Hepatocyte (in vitro differentiated cells): ENCODE results near the gene ZDHHC1. TPM values are rescaled to one million over a fixed set of nuclear protein-coding genes. Genes with fewer than 3 reads are reported as not detected.

Source experiments
- DNase-seq: peaks from one replicate; pipeline ENCODE4 v3.0.0-alpha.2; 2016; ENCODE audit warnings: low spot score
- H2AFZ ChIP-seq: fragments of 200-600 bp; sonication (generic); 2 replicates; pipeline ENCODE4 v1.6.0; 2016; ENCODE audit warnings: antibody characterized with exemption, mild to moderate bottlenecking
- H3K27ac ChIP-seq: fragments of 200-600 bp; sonication (generic); 2 replicates; pipeline ENCODE4 v1.5.1; 2016; ENCODE audit warnings: mild to moderate bottlenecking
- H3K27me3 ChIP-seq: fragments of 200-600 bp; sonication (generic); 2 replicates; pipeline ENCODE4 v1.6.1; 2016
- H3K36me3 ChIP-seq: fragments of 200-600 bp; sonication (generic); replicated peaks from 2 replicates; pipeline ENCODE4 v1.5.1; 2016; ENCODE audit warnings: low read depth; ENCODE audit not compliant: insufficient read depth
- H3K4me1 ChIP-seq: fragments of 200-600 bp; sonication (generic); 2 replicates; pipeline ENCODE4 v1.5.1; 2016; ENCODE audit warnings: mild to moderate bottlenecking, moderate library complexity; ENCODE audit not compliant: insufficient read depth
- H3K4me2 ChIP-seq: fragments of 200-600 bp; sonication (generic); 2 replicates; pipeline ENCODE4 v1.6.0; 2016
- H3K4me3 ChIP-seq: fragments of 200-600 bp; sonication (generic); 2 replicates; pipeline ENCODE4 v1.5.1; 2016; ENCODE audit warnings: mild to moderate bottlenecking
- H3K79me2 ChIP-seq: fragments of 200-600 bp; sonication (generic); 2 replicates; pipeline ENCODE4 v1.6.0; 2017; ENCODE audit warnings: mild to moderate bottlenecking
- H3K9me2 ChIP-seq: fragments of 200-600 bp; sonication (generic); replicated peaks from 2 replicates; pipeline ENCODE4 v1.6.0; 2017; ENCODE audit warnings: mild to moderate bottlenecking; ENCODE audit not compliant: insufficient read depth
- H3K9me3 ChIP-seq: fragments of 200-600 bp; sonication (generic); 2 replicates; pipeline ENCODE4 v1.5.1; 2016; ENCODE audit warnings: low read depth, mild to moderate bottlenecking
- H4K20me1 ChIP-seq: fragments of 200-600 bp; sonication (generic); 2 replicates; pipeline ENCODE4 v1.6.0; 2016; ENCODE audit warnings: mild to moderate bottlenecking; ENCODE audit not compliant: insufficient read depth, poor library complexity, severe bottlenecking
- CTCF ChIP-seq: fragments of 200-600 bp; sonication (generic); IDR thresholded peaks from 2 replicates; pipeline ENCODE4 v1.5.1; 2016; ENCODE audit warnings: antibody characterized with exemption, mild to moderate bottlenecking; ENCODE audit not compliant: poor library complexity
- EZH2 ChIP-seq: fragments of 200-600 bp; sonication (generic); IDR thresholded peaks from 2 replicates; pipeline ENCODE4 v1.6.1; 2016; ENCODE audit warnings: antibody characterized with exemption, mild to moderate bottlenecking, borderline replicate concordance
- EZH2phosphoT487 ChIP-seq: fragments of 200-600 bp; sonication (generic); IDR thresholded peaks from one replicate; pipeline ENCODE4 v1.6.1; 2018; ENCODE audit warnings: antibody characterized with exemption, mild to moderate bottlenecking, low read depth, moderate library complexity; ENCODE audit not compliant: unreplicated experiment, severe bottlenecking
- WGBS: methylation state at CpG from one replicate; pipeline ENCODE4 v1.1.6; 2016; ENCODE audit warnings: low lambda C conversion rate; ENCODE audit errors: missing lambda C conversion rate; 5-methylcytosine and 5-hydroxymethylcytosine counted together
- polyA plus RNA-seq: library from polyadenylated mRNA; unstranded; fragments of >200 nt; fragmentation: Nextera tagmentation; extraction: Ambion mirVana; gene quantifications from 2 replicates; pipeline ENCODE4 v1.2.1, GENCODE V29; 2016
- total RNA-seq: library from RNA; depleted of rRNA; stranded (reverse); fragments of >200 nt; gene quantifications from 2 replicates; pipeline ENCODE4 v1.2.3, GENCODE V29; 2014

Gene ZDHHC1
- total and polyA plus RNA-seq, 2 experiments from 2014 or later = 5.9 to 10.6 TPM

GRCh38 chr16:67454852-67455251, 38.6 kb upstream of the ZDHHC1 start:
- no peaks in the 10 kb centered on the region for H3K27me3 ChIP-seq
- H3K9me3 ChIP-seq = no peaks in the 10 kb centered on the region
- H3K4me1 ChIP-seq = peaks cover 19% of the 10 kb centered on the region
- TF ChIP-seq CTCF (no peak), EZH2 (no peak), EZH2phosphoT487 (no peak)
- H3K27ac ChIP-seq = no peak overlapping the region
- H2AFZ ChIP-seq = no peak overlapping the region
- 93% methylated on average over 6 of the region's 6 CpGs for WGBS
- peaks cover 59% of the 10 kb centered on the region for H4K20me1 ChIP-seq
- no peaks in the 10 kb centered on the region for H3K36me3 ChIP-seq
- DNase-seq = no peak
- H3K4me2 ChIP-seq = no peak overlapping the region
- no peak overlapping the region for H3K4me3 ChIP-seq
- H3K9me2 ChIP-seq = no peaks in the 10 kb centered on the region
- peaks cover 38% of the 10 kb centered on the region for H3K79me2 ChIP-seq

- no peak overlapping the region for H3K27ac ChIP-seq
- H3K9me2 ChIP-seq = no peaks in the 10 kb centered on the region
- DNase-seq = no peak
- peaks cover 35% of the 10 kb centered on the region for H3K79me2 ChIP-seq
- peaks cover 17% of the 10 kb centered on the region for H3K4me1 ChIP-seq
- H3K36me3 ChIP-seq = no peaks in the 10 kb centered on the region
- TF ChIP-seq EZH2phosphoT487 = no peak
- no peak for TF ChIP-seq EZH2
- no peak for TF ChIP-seq CTCF
- 84% methylated on average over 5 of the region's 5 CpGs for WGBS
- peaks cover 57% of the 10 kb centered on the region for H4K20me1 ChIP-seq
- H2AFZ ChIP-seq = no peak overlapping the region
- H3K4me2 ChIP-seq = no peak overlapping the region
- no peaks in the 10 kb centered on the region for H3K27me3 ChIP-seq
- H3K4me3 ChIP-seq = no peak overlapping the region
- no peaks in the 10 kb centered on the region for H3K9me3 ChIP-seq
These were observed 37.8 kb upstream of the ZDHHC1 start for GRCh38 chr16:67454104-67454503.

GRCh38 chr16:67451704-67452435, 35.6 kb upstream of the ZDHHC1 start:
- H3K27ac ChIP-seq = no peak overlapping the region
- no peak for TF ChIP-seq EZH2
- no peak for TF ChIP-seq CTCF
- no peak for TF ChIP-seq EZH2phosphoT487
- no peaks in the 10 kb centered on the region for H3K27me3 ChIP-seq
- no peak overlapping the region for H2AFZ ChIP-seq
- H3K4me3 ChIP-seq = no peak overlapping the region
- DNase-seq = no peak
- H3K4me2 ChIP-seq = no peak overlapping the region
- H3K4me1 ChIP-seq = peaks cover 14% of the 10 kb centered on the region
- 92% methylated on average over 2 of the region's 2 CpGs for WGBS
- H3K9me3 ChIP-seq = no peaks in the 10 kb centered on the region
- peaks cover 37% of the 10 kb centered on the region for H3K79me2 ChIP-seq
- H4K20me1 ChIP-seq = peaks cover 55% of the 10 kb centered on the region
- H3K36me3 ChIP-seq = no peaks in the 10 kb centered on the region
- H3K9me2 ChIP-seq = no peaks in the 10 kb centered on the region
